Effector memory CD8-positive, alpha-beta T cell (primary cell): ENCODE measurements around the gene PTF1A.
A peak's percentile ranks its signal among the peaks of the same experiment; 100 is the strongest.

ENCODE experiments used
- ATAC-seq: fragments of 150-1000 bp; cut with Tn5 transposase; replicated peaks from 2 replicates; pipeline ENCODE4 v1.10.0; 2021; ENCODE audit warnings: mild to moderate bottlenecking, moderate library complexity
- DNase-seq, 3 experiments: peaks; one replicate each; pipeline ENCODE4 v3.0.0; 2021
- H3K27ac Mint-ChIP-seq, 2 donors: one replicate each; pipeline ENCODE4 v1.8.0; 2022; ENCODE audit warnings: mild to moderate bottlenecking in 2 of 2, mixed read lengths in 2 of 2, moderate library complexity in 2 of 2
- H3K27me3 Mint-ChIP-seq, 2 donors: one replicate each; pipeline ENCODE4 v1.8.0; 2022; ENCODE audit warnings: mixed read lengths in 2 of 2
- H3K36me3 Mint-ChIP-seq: one replicate; pipeline ENCODE4 v1.8.0; 2022; ENCODE audit warnings: mild to moderate bottlenecking, moderate library complexity, mixed read lengths; ENCODE audit not compliant: insufficient read depth
- H3K4me1 Mint-ChIP-seq, 2 donors: one replicate each; pipeline ENCODE4 v1.8.0; 2022; ENCODE audit warnings: low read depth in 2 of 2, mixed read lengths in 2 of 2
- H3K4me3 Mint-ChIP-seq, 2 donors: one replicate each; pipeline ENCODE4 v1.8.0; 2022; ENCODE audit warnings: mild to moderate bottlenecking in 2 of 2, mixed read lengths in 2 of 2, moderate library complexity in 2 of 2
- H3K9me3 Mint-ChIP-seq, 2 donors: one replicate each; pipeline ENCODE4 v1.8.0; 2022; ENCODE audit warnings: mixed read lengths in 2 of 2
- total RNA-seq, 9 experiments: gene quantifications; one replicate each; lab custom pipeline; 2026; lab: John Stamatoyannopoulos, UW

Gene PTF1A, protein sequence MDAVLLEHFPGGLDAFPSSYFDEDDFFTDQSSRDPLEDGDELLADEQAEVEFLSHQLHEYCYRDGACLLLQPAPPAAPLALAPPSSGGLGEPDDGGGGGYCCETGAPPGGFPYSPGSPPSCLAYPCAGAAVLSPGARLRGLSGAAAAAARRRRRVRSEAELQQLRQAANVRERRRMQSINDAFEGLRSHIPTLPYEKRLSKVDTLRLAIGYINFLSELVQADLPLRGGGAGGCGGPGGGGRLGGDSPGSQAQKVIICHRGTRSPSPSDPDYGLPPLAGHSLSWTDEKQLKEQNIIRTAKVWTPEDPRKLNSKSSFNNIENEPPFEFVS
- total RNA-seq = 0 reads per million in 9 experiments

GRCh38 chr10:23191764-23192711, at the start of gene PTF1A:
Gene PTF1A (plus strand): TSS chr10:23192312. CDS start chr10:23192531, 219 bp downstream.
- DNase-seq = no peak
- Mint-ChIP-seq H3K27ac (no peak within 1 kb of the TSS), H3K4me1 (peaks cover 0 to 1% of the 10 kb centered on the region in 2 donors), H3K27me3 (peaks cover 71 to 83% of the 10 kb centered on the region in 2 donors), H3K4me3 (no peak within 1 kb of the TSS), H3K9me3 (no peaks in the 10 kb centered on the region), H3K36me3 (no peaks in the 10 kb centered on the region)
- no peak for ATAC-seq

GRCh38 chr10:23146258-23146657, 45.9 kb upstream of the PTF1A start:
- ATAC-seq = no peak
- DNase-seq = no peak
- H3K36me3 Mint-ChIP-seq = no peaks in the 10 kb centered on the region
- H3K9me3 Mint-ChIP-seq = no peaks in the 10 kb centered on the region
- H3K27me3 Mint-ChIP-seq = peaks cover 17 to 28% of the 10 kb centered on the region in 2 donors
- no peak overlapping the region for H3K27ac Mint-ChIP-seq
- no peaks in the 10 kb centered on the region for H3K4me1 Mint-ChIP-seq
- no peak overlapping the region for H3K4me3 Mint-ChIP-seq

- H3K4me3 Mint-ChIP-seq = no peak overlapping the region
- no peaks in the 10 kb centered on the region for H3K4me1 Mint-ChIP-seq
- H3K36me3 Mint-ChIP-seq = no peaks in the 10 kb centered on the region
- DNase-seq (no peak), ATAC-seq (no peak)
- peaks cover 13 to 28% of the 10 kb centered on the region in 2 donors for H3K27me3 Mint-ChIP-seq
- H3K27ac Mint-ChIP-seq = no peak overlapping the region
- H3K9me3 Mint-ChIP-seq = no peaks in the 10 kb centered on the region
These were observed 45.1 kb upstream of the PTF1A start for GRCh38 chr10:23147035-23147434.

GRCh38 chr10:23148214-23148613, 43.9 kb upstream of the PTF1A start:
- no peaks in the 10 kb centered on the region for H3K36me3 Mint-ChIP-seq
- no peak for ATAC-seq
- no peaks in the 10 kb centered on the region for H3K9me3 Mint-ChIP-seq
- H3K27ac Mint-ChIP-seq = no peak overlapping the region
- peaks cover 13 to 28% of the 10 kb centered on the region in 2 donors for H3K27me3 Mint-ChIP-seq
- DNase-seq = no peak
- no peaks in the 10 kb centered on the region for H3K4me1 Mint-ChIP-seq
- no peak overlapping the region for H3K4me3 Mint-ChIP-seq

- H3K4me1 Mint-ChIP-seq = no peaks in the 10 kb centered on the region
- DNase-seq (no peak), ATAC-seq (no peak)
- no peak overlapping the region for H3K27ac Mint-ChIP-seq
- H3K4me3 Mint-ChIP-seq = no peak overlapping the region
- no peaks in the 10 kb centered on the region for H3K36me3 Mint-ChIP-seq
- peaks cover 13 to 28% of the 10 kb centered on the region in 2 donors for H3K27me3 Mint-ChIP-seq
- H3K9me3 Mint-ChIP-seq = no peaks in the 10 kb centered on the region
These were observed 42.0 kb upstream of the PTF1A start for GRCh38 chr10:23150091-23150490.

DNA sequence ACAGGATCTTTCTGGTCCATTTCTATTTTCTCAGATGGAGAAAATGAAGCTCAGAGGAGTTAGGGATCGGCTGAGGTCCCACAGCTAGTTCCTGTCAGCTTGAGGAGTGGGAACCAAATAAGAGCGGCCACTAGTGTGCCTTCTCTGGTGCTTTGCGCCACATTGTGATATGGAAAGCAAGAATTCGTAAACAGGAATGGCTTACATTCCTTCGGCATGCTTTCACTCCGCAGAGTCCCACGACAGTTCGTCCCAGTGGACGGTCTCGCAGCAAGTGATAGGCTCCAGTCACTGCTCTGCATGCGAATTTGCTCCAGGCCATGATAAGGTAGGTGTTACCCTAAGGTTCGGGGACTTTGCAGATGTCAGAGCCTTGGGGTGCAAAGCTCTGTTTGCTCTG, 41.5 kb upstream of the PTF1A start:
- no peak overlapping the region for H3K4me3 Mint-ChIP-seq
- H3K4me1 Mint-ChIP-seq = no peaks in the 10 kb centered on the region
- ATAC-seq (no peak), DNase-seq (no peak)
- no peak overlapping the region for H3K27ac Mint-ChIP-seq
- H3K9me3 Mint-ChIP-seq = no peaks in the 10 kb centered on the region
- peaks cover 13 to 31% of the 10 kb centered on the region in 2 donors for H3K27me3 Mint-ChIP-seq
- H3K36me3 Mint-ChIP-seq = no peaks in the 10 kb centered on the region

- no peak for ATAC-seq
- no peaks in the 10 kb centered on the region for H3K36me3 Mint-ChIP-seq
- H3K27ac Mint-ChIP-seq = no peak overlapping the region
- H3K4me1 Mint-ChIP-seq = no peaks in the 10 kb centered on the region
- no peak for DNase-seq
- H3K27me3 Mint-ChIP-seq = peaks cover 18 to 35% of the 10 kb centered on the region in 2 donors
- no peaks in the 10 kb centered on the region for H3K9me3 Mint-ChIP-seq
- no peak overlapping the region for H3K4me3 Mint-ChIP-seq
These were observed 41.0 kb upstream of the PTF1A start for GRCh38 chr10:23151071-23151470.

GRCh38 chr10:23155169-23155568, 36.9 kb upstream of the PTF1A start:
- no peak for ATAC-seq
- H3K27me3 Mint-ChIP-seq = peaks cover 34 to 45% of the 10 kb centered on the region in 2 donors
- no peaks in the 10 kb centered on the region for H3K36me3 Mint-ChIP-seq
- no peaks in the 10 kb centered on the region for H3K9me3 Mint-ChIP-seq
- H3K4me1 Mint-ChIP-seq = peaks cover 0 to 2% of the 10 kb centered on the region in 2 donors
- no peak overlapping the region for H3K27ac Mint-ChIP-seq
- H3K4me3 Mint-ChIP-seq = no peak overlapping the region
- no peak for DNase-seq

DNA sequence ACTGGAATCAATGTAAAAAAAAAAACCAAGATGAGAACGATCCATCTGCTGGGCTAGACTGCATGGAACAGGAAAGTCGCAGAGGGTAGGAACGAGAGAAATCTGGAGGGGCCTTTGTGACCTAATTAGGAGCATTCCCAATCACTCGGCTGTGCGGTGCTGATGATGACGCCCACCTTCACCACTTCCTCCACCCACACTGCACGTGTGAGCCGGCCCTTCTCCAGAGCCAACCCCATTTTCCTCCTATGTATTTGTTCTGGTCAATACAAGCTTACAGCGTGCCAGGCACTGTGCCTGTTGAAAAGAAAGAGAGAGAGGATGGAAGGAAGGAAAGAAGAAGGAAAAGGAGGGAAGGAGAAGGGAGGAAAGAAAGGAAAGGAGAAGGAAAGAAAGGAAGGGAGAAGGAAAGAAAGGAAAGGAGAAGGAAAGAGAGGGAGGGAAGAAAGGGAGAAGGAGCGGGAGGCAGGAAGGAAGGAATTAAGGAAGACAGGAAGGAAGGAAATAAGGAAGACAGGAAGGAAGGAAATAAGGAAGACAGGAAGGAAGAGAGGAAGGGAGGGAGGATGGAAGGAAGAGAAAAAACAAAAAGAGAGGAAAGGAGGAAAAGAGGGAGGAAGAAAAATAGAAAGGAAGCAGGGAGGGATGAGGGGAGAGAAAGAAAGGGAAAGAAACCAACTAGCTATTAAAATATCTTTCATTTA, 35.5 kb upstream of the PTF1A start:
- Mint-ChIP-seq H3K27me3 (peaks cover 40 to 48% of the 10 kb centered on the region in 2 donors), H3K4me3 (no peak overlapping the region), H3K36me3 (no peaks in the 10 kb centered on the region), H3K4me1 (peaks cover 0 to 2% of the 10 kb centered on the region in 2 donors), H3K9me3 (no peaks in the 10 kb centered on the region), H3K27ac (no peak overlapping the region)
- no peak for ATAC-seq
- DNase-seq = no peak

DNA sequence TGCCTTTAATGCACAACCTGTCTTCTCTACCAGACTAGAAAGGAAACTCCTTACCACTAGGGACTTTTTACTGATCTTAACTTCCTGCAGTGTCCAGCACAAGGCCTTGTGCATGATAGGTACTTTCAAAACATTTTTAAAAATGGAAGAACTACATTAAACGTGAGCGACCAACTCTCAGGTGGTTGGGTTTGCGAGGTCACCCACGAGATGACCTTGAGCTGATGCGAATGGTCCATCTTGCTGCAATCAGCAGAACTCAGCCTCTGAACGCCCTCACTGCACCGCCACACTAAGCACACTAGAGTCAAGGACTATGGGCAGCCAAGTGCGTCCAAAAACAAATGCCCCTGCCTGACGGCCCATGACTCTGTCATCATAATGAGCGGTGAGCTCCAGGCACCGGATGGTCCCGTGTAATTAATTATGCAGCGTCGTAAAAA, 34.9 kb upstream of the PTF1A start:
- peaks cover 0 to 2% of the 10 kb centered on the region in 2 donors for H3K4me1 Mint-ChIP-seq
- DNase-seq = no peak
- no peaks in the 10 kb centered on the region for H3K9me3 Mint-ChIP-seq
- H3K27ac Mint-ChIP-seq = no peak overlapping the region
- no peak overlapping the region for H3K4me3 Mint-ChIP-seq
- ATAC-seq = no peak
- H3K36me3 Mint-ChIP-seq = no peaks in the 10 kb centered on the region
- H3K27me3 Mint-ChIP-seq = peaks cover 40 to 49% of the 10 kb centered on the region in 2 donors

GRCh38 chr10:23157691-23158369, 34.3 kb upstream of the PTF1A start:
- H3K9me3 Mint-ChIP-seq = no peaks in the 10 kb centered on the region
- no peak overlapping the region for H3K27ac Mint-ChIP-seq
- H3K4me3 Mint-ChIP-seq = no peak overlapping the region
- DNase-seq (no peak), ATAC-seq (no peak)
- H3K27me3 Mint-ChIP-seq = peaks cover 45 to 49% of the 10 kb centered on the region in 2 donors
- peaks cover 0 to 2% of the 10 kb centered on the region in 2 donors for H3K4me1 Mint-ChIP-seq
- no peaks in the 10 kb centered on the region for H3K36me3 Mint-ChIP-seq

GRCh38 chr10:23158370-23158769, 33.7 kb upstream of the PTF1A start:
- H3K4me1 Mint-ChIP-seq = peaks cover 0 to 2% of the 10 kb centered on the region in 2 donors
- no peak overlapping the region for H3K27ac Mint-ChIP-seq
- no peaks in the 10 kb centered on the region for H3K9me3 Mint-ChIP-seq
- H3K36me3 Mint-ChIP-seq = no peaks in the 10 kb centered on the region
- ATAC-seq = no peak
- H3K4me3 Mint-ChIP-seq = no peak overlapping the region
- H3K27me3 Mint-ChIP-seq = peaks cover 49 to 50% of the 10 kb centered on the region in 2 donors
- DNase-seq = peak in 2 of 3 experiments; percentile 3 to 4
